ENCODE results near the gene CCDC141.
"Not testable (repeated sequence)": the region's sequence is repeated elsewhere in the genome, so short reads cannot be mapped to it uniquely, and the experiment has no call there.

CCDC141 gene

GRCh38 chr2:179021258-179021657, 28.7 kb downstream of the CCDC141 start:
- DNase-seq (ENCODE audit: extremely low read depth, low read depth) = no peak
- no peak for TF ChIP-seq CTCF (IDR thresholded peaks at IDR 0.05; ENCODE audit: low read depth, low read length, missing control alignments)
- H3K4me3 ChIP-seq (replicated peaks; ENCODE audit: low read depth, low read length) = no peak overlapping the region

DNA sequence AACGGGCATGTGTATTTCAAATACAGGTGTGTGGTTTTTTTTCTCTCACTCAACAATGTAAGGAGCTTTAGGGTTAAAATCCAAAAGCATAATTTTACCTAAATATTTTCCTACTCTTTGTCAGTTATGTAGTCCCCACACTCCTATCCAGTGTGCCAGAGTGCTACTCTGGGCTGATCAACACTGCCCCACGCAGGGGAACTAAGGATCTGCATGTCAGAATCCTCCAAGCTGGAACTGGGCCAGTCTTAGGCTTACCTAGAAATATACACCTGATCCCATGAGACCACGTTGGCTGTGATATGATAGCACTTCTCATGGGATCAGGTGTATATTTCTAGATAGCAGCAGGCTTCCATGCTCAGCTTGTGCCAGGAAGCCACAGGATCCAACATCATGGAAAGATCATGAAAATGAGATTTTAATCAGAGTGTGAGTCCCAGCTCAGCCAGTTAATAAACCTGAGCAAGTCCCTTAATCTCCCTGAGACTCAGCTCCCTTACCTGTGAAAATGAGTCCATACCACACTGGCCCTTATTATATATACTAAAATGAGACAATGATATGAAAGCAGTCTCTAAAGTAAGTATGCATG, 29.7 kb downstream of the CCDC141 start:
- DNase-seq (ENCODE audit: extremely low read depth, low read depth) = no peak
- peak; percentile 53 for TF ChIP-seq CTCF (IDR thresholded peaks at IDR 0.05; ENCODE audit: low read depth, low read length, missing control alignments)

GRCh38 chr2:179019260-179019659, 30.7 kb downstream of the CCDC141 start:
- no peak for TF ChIP-seq CTCF (IDR thresholded peaks at IDR 0.05; ENCODE audit: low read depth, low read length, missing control alignments)
- no peak for DNase-seq (ENCODE audit: extremely low read depth, low read depth)
- no peak overlapping the region for H3K4me3 ChIP-seq (replicated peaks; ENCODE audit: low read depth, low read length)

More for the DNA sequence above, 29.7 kb downstream of the CCDC141 start:
- H3K4me3 ChIP-seq (replicated peaks; ENCODE audit: low read depth, low read length) = no peak overlapping the region

DNA sequence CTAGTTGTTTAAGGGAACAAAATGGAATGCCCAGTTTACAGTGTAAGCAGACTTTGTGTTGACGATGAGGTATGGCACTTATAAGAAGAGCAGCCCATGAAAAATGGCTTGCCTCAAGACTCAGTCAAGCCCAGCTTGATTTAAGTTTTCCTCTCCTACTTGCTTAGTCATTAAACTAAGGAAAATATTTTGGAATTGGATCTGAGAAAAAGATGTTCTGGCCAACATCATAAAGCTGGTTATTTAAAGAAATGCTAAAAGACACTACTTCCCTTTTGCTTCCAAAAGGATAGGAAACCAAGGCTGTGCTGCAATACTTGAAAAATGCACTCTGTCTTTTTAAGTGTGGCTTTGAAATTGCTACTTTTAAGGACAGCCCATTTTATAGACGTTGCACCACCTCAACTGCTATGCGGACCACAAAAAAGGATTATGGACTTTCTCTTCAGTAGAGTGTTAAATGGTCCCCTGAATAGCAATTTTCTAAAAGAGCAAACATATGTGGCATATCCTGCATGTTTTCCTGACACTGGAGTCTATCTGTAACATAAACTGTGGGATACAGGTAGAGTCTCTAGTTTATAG, 32.1 kb downstream of the CCDC141 start:
- H3K4me3 ChIP-seq (replicated peaks; ENCODE audit: low read depth, low read length) = no peak overlapping the region
- no peak for TF ChIP-seq CTCF (IDR thresholded peaks at IDR 0.05; ENCODE audit: low read depth, low read length, missing control alignments)
- no peak for DNase-seq (ENCODE audit: extremely low read depth, low read depth)

DNA sequence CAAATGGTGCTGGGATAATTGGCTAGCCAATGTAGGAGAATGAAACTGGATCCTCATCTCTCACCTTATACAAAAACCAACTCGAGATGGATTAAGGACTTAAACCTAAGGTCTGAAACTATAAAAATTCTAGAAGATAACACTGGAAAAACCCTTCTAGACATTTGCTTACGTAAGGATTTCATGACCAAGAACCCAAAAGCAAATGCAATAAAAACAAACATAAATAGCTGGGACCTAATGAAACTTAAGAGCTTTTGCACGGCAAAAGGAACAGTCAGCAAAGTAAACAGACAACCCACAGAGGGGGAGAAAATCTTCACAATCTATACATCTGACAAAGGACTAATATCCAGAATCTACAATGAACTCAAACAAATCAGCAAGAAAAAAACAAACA, 35.7 kb downstream of the CCDC141 start:
- H3K4me3 ChIP-seq (replicated peaks; ENCODE audit: low read depth, low read length); DNase-seq (ENCODE audit: extremely low read depth, low read depth): not testable (repeated sequence)

GRCh38 chr2:179005976-179006375, 44.0 kb downstream of the CCDC141 start:
- no peak for DNase-seq (ENCODE audit: extremely low read depth, low read depth)
- H3K4me3 ChIP-seq (replicated peaks; ENCODE audit: low read depth, low read length) = no peak overlapping the region
- TF ChIP-seq CTCF (IDR thresholded peaks at IDR 0.05; ENCODE audit: low read depth, low read length, missing control alignments) = no peak

DNA sequence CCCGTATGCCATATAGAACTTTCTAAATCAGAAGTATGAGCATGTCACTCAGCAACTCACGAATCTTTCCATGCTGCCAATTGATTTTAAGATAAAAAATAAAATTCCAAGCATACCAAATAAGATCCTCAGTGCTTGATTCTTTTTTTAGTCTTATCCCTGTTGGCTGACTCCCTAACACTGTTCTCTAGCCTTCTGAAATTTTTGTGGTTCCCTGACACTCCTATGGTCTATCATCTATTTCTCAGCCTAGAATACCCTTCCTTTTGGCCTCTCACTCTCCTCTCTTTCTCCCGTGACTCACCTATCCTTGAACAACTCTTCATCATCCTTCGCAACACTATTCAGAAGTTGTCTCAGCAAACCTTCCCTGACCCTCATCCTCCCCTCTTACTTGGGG, 50.5 kb downstream of the CCDC141 start:
- no peak overlapping the region for H3K4me3 ChIP-seq (replicated peaks; ENCODE audit: low read depth, low read length)
- no peak for DNase-seq (ENCODE audit: extremely low read depth, low read depth)
- no peak for TF ChIP-seq CTCF (IDR thresholded peaks at IDR 0.05; ENCODE audit: low read depth, low read length, missing control alignments)

Measured in HFF-Myc (cell line).